ENCODE data around the gene ENDOG. TPM values are rescaled to one million over a fixed set of nuclear protein-coding genes. Genes with fewer than 3 reads are reported as not detected.

ENDOG gene
- total and polyA plus RNA-seq, 2 experiments from 2014 or later, result 93.3 to 209 TPM

DNA sequence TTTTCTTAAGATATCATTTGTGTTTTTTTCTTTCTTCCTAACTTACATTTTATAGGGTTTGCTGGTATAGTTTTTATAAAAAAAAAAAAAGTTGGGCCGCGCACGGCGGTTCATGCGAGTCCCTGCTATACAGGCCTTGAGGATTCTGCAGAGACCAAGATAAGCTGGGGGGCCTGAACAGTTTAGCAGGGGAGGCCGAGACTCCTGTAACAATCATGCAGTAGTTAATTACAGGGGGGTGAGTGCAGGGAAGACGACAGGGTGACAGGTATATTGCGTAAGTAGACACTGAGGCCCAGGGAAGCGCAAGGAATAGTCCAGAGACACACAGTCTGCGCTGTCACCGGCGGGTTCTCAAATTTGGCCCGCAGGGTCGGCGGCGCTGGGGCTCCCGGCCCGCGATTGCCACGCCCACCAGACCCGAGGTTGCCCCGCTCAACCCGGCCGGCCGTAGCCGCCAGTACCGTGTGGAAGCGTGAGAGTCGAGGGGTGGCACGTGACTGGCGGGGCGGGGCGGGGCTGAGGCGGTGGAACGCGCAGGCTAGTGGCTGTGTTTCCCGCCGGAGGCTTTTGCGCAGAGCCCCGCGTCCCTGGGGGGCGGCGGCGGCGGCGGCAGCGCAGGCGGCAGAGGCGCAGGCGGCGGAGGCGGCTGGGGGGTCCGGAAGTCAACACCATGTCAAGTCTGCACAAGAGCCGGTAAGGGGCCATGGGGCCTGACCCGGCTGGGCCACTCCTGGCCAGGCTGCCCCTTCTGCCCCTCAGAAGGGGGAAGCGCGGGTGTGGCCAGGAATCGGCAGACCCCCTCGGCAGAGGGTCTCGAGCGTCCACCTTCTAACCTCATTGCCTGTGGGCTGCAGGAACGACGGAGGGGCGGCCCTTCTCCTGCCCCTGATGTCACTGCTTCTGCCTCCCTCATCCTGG, 31.4 kb upstream of the ENDOG start, which contains the start of gene TBC1D13:
Gene TBC1D13 (plus strand): TSS at position 573 of the 921 bp plus-strand sequence. CDS start 101 bp downstream, at position 674.
- H3K4me3 ChIP-seq, result peak within 1 kb of the TSS; percentile 76
- TF ChIP-seq, protein P1, sequence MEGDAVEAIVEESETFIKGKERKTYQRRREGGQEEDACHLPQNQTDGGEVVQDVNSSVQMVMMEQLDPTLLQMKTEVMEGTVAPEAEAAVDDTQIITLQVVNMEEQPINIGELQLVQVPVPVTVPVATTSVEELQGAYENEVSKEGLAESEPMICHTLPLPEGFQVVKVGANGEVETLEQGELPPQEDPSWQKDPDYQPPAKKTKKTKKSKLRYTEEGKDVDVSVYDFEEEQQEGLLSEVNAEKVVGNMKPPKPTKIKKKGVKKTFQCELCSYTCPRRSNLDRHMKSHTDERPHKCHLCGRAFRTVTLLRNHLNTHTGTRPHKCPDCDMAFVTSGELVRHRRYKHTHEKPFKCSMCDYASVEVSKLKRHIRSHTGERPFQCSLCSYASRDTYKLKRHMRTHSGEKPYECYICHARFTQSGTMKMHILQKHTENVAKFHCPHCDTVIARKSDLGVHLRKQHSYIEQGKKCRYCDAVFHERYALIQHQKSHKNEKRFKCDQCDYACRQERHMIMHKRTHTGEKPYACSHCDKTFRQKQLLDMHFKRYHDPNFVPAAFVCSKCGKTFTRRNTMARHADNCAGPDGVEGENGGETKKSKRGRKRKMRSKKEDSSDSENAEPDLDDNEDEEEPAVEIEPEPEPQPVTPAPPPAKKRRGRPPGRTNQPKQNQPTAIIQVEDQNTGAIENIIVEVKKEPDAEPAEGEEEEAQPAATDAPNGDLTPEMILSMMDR (IDR thresholded peaks at IDR 0.05; ENCODE audit: low read depth, low read length), result no peak
- H3K27me3 ChIP-seq, result no peaks in the 10 kb centered on the region
- H3K9me3 ChIP-seq (ENCODE audit: low read depth), result no peaks in the 10 kb centered on the region
- peak within 1 kb of the TSS; percentile 71 for H3K27ac ChIP-seq
- peaks cover 4% of the 10 kb centered on the region for H3K4me1 ChIP-seq (ENCODE audit: low read depth)
- H3K36me3 ChIP-seq, result peaks cover 8% of the 10 kb centered on the region
- peak; percentile 91 to 94 for DNase-seq (ENCODE audit: low read depth in 1 of 2, low spot score in 1 of 2)

DNA sequence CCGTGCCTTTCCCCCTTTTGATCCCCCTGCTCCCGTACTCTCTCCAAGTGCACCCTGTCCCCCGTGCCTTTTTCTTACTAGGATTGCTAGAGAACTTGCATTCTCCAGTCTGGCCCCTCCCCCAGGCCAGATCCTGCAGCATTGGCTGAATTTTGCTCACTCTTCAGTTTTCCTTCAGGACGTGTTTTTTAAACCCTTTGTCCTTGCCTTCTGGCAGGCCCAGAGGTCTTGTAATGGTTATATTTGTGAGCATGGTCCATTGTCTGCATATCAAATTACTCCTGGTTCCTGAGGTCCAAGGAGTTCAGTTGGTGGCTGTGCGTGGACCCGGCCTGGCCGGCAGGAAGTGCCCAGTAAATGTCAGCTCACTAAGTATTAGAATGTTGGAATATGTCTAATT, 30.6 kb upstream of the ENDOG start:
- peaks cover 4% of the 10 kb centered on the region for H3K4me1 ChIP-seq (ENCODE audit: low read depth)
- H3K27me3 ChIP-seq, result no peaks in the 10 kb centered on the region
- peaks cover 15% of the 10 kb centered on the region for H3K36me3 ChIP-seq
- DNase-seq (ENCODE audit: low read depth in 1 of 2, low spot score in 1 of 2), result peak; percentile 24
- TF ChIP-seq, protein P1 (IDR thresholded peaks at IDR 0.05; ENCODE audit: low read depth, low read length), result no peak
- peak overlapping the region; percentile 76 for H3K4me3 ChIP-seq
- H3K27ac ChIP-seq, result peak overlapping the region; percentile 71
- H3K9me3 ChIP-seq (ENCODE audit: low read depth), result no peaks in the 10 kb centered on the region

DNA sequence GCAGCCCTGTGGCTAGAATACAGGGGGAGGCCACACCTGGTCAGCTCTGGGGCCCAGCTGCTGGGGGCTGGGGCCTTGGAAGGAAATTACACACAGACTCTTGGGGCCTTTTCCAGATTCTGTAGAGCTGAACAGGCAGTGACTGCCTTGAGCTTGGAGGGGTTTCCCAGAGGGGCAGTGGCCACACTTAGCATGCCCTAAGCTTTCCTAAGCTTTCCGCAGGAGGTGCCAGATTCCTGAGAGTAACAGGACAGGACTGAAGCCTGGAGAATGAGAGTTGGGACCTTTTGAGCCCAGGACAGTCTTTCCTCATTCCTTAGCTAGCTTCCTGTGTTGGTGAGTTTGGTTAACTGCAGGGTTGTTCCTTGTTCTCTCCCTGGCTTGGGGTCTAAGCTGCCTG, 29.9 kb upstream of the ENDOG start:
- H3K4me3 ChIP-seq, result peak overlapping the region; percentile 76
- H3K4me1 ChIP-seq (ENCODE audit: low read depth), result peaks cover 4% of the 10 kb centered on the region
- no peak overlapping the region for H3K27ac ChIP-seq
- DNase-seq (ENCODE audit: low read depth in 1 of 2, low spot score in 1 of 2), result no peak
- no peaks in the 10 kb centered on the region for H3K9me3 ChIP-seq (ENCODE audit: low read depth)
- H3K27me3 ChIP-seq, result no peaks in the 10 kb centered on the region
- TF ChIP-seq, protein P1 (IDR thresholded peaks at IDR 0.05; ENCODE audit: low read depth, low read length), result no peak
- peaks cover 18% of the 10 kb centered on the region for H3K36me3 ChIP-seq

GRCh38 chr9:128790536-128790935, 27.8 kb upstream of the ENDOG start:
- H3K9me3 ChIP-seq (ENCODE audit: low read depth), result no peaks in the 10 kb centered on the region
- H3K27ac ChIP-seq, result no peak overlapping the region
- no peak for DNase-seq (ENCODE audit: low read depth in 1 of 2, low spot score in 1 of 2)
- TF ChIP-seq, protein P1 (IDR thresholded peaks at IDR 0.05; ENCODE audit: low read depth, low read length), result no peak
- peaks cover 18% of the 10 kb centered on the region for H3K36me3 ChIP-seq
- peaks cover 4% of the 10 kb centered on the region for H3K4me1 ChIP-seq (ENCODE audit: low read depth)
- H3K4me3 ChIP-seq, result no peak overlapping the region
- no peaks in the 10 kb centered on the region for H3K27me3 ChIP-seq

- peaks cover 23% of the 10 kb centered on the region for H3K36me3 ChIP-seq
- no peaks in the 10 kb centered on the region for H3K27me3 ChIP-seq
- H3K4me3 ChIP-seq, result no peak overlapping the region
- DNase-seq (ENCODE audit: low read depth in 1 of 2, low spot score in 1 of 2), result no peak
- TF ChIP-seq, protein P1 (IDR thresholded peaks at IDR 0.05; ENCODE audit: low read depth, low read length), result no peak
- H3K9me3 ChIP-seq (ENCODE audit: low read depth), result no peaks in the 10 kb centered on the region
- H3K27ac ChIP-seq, result no peak overlapping the region
- peaks cover 4% of the 10 kb centered on the region for H3K4me1 ChIP-seq (ENCODE audit: low read depth)
Observed at GRCh38 chr9:128792134-128792533, 26.2 kb upstream of the ENDOG start.
